ENCODE measurements around the gene ARHGAP10. TPM values are rescaled to one million over a fixed set of nuclear protein-coding genes. Genes with fewer than 3 reads are reported as not detected.

The ARHGAP10 gene
- total RNA-seq, 4 donors from 2014 or later, result 131 to 217 (median 206) TPM

DNA sequence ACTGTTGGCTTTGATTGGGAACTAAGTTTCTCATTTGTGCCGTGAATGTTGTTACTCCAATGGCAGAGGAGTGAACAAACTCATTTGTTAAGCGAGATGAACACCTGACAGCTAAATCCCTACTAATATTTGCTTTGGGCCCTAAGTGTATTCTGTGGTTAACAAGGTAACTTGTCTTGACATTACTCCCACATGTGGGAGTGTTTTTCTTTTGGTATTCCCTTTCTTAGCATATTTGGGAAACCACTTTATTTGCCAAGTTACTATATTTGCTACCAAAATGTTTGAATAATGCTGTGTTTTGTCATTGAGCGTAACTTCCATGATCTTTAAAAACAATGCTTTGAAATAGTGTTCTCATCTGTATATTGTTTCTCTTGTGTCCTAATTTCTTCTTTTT lies 82.5 kb downstream of the ARHGAP10 start:
- Histone ChIP-seq H3K27ac (peak overlapping the region in 2 of 4 donors; percentile 73 to 80), H3K4me3 (no peak overlapping the region), H3K27me3 (no peaks in the 10 kb centered on the region), H3K9me3 (no peaks in the 10 kb centered on the region), H3K4me1 (peaks cover 3 to 95% (median 33%) of the 10 kb centered on the region in 4 donors), H3K36me3 (no peaks in the 10 kb centered on the region)
- 68 to 69% methylated on average over 3 of the region's 3 CpGs for WGBS, 2 donors
- TF ChIP-seq EP300 (IDR thresholded peaks at IDR 0.05), result no peak
- TF ChIP-seq CTCF (IDR thresholded peaks at IDR 0.05), result no peak
- TF ChIP-seq POLR2A (IDR thresholded peaks at IDR 0.05), result no peak
- DNase-seq (ENCODE audit: low spot score in 2 of 2), result no peak

DNA sequence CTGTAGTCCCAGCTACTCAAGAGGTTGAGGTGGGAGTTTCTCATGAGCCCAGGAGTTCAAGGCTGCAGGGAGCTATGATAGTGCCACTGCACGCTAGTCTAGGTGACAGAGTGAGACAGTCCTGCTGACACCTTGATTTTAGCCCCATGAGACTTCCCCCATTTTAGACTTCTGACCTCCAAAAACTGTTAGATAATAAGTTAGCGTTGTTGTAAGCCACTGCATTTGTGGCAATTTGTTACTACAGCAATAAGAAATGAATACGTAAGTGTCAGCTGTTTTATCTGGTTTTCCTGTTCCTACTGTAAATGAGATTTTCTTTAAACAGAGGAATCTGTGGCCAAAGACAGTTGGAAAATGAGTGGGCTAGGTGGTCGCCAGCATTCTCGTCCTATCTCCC lies 83.9 kb downstream of the ARHGAP10 start:
- 84 to 90% methylated on average over 5 of the region's 5 CpGs for WGBS, 2 donors
- Histone ChIP-seq H3K9me3 (no peaks in the 10 kb centered on the region), H3K27me3 (no peaks in the 10 kb centered on the region), H3K4me1 (peaks cover 1 to 84% (median 33%) of the 10 kb centered on the region in 4 donors), H3K4me3 (no peak overlapping the region), H3K36me3 (no peaks in the 10 kb centered on the region), H3K27ac (peak overlapping the region; percentile 8 to 80 (median 62))
- no peak for DNase-seq (ENCODE audit: low spot score in 2 of 2)
- TF ChIP-seq POLR2A (IDR thresholded peaks at IDR 0.05) (no peak), EP300 (IDR thresholded peaks at IDR 0.05) (no peak)

DNA sequence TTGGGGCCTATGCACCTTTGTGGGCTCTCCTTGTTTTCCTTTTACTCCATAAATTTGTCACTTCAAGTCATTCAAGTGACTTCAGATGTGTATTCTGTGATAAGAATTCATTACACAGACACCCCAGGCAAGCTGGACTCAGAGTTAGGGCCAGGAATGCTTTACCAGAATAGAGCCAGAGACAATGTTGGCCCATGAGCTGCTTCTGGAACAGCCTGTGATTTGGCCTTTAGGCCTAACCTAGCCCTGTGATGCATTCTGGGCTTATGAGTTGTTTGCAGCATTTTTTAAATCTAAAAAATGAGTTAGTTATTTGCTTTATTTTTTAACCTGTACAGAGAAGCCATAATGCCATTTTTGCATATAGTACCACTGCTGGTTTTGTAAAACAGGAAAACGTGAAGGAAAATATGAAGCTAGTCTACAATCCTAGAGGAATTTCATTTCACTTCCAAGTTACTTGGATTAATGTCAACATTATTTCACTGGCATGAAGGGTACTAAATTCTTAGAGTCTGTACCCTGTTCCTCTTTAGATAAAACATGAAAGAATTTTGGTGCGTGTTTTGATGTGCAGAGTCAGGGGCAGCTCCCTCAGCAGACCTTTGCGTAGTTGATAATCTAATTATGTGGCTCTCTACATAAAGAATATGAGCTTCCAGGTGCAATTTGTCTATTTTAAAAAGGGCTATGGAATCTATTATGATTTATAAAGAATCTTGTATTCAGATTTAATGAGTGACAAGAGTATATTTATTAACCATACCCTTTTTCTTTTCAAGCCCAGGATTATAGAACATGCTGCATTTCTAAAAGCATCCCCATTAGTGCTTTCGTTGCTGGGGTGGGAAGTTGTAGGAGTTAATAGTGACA lies 84.7 kb downstream of the ARHGAP10 start:
- Histone ChIP-seq H3K9me3 (no peaks in the 10 kb centered on the region), H3K4me3 (no peak overlapping the region), H3K4me1 (peaks cover 0 to 84% (median 39%) of the 10 kb centered on the region in 4 donors), H3K27ac (peak overlapping the region; percentile 8 to 80 (median 62)), H3K27me3 (no peaks in the 10 kb centered on the region), H3K36me3 (no peaks in the 10 kb centered on the region)
- WGBS, 2 donors, result 53 to 58% methylated on average over 4 of the region's 4 CpGs
- DNase-seq (ENCODE audit: low spot score in 2 of 2), result no peak
- TF ChIP-seq CTCF (IDR thresholded peaks at IDR 0.05) (no peak), POLR2A (IDR thresholded peaks at IDR 0.05) (no peak), EP300 (IDR thresholded peaks at IDR 0.05) (peak in 1 of 2 donors; percentile 63)

DNA sequence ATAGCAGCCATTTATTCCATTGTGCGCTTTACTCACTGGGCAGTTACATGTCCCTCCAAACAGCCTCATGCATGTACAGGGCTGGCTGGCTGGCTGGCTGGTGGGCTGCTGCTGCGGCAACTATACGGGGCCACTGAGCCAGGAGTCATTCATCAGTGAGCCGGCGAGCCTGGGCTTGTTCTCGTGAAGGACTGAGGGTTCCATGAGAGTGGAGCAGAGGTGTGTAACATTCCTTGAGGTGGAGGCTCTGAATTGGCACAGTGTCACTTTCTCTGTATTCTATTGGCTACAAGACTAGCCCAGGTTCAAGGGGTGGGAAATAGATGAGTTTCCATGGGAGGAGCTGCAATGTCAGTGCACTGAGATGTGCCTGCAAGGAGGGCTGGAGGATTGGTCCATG lies 89.1 kb downstream of the ARHGAP10 start:
- Histone ChIP-seq H3K4me3 (no peak overlapping the region), H3K27me3 (no peaks in the 10 kb centered on the region), H3K4me1 (peaks cover 0 to 71% (median 25%) of the 10 kb centered on the region in 4 donors), H3K27ac (peak overlapping the region in 2 of 4 donors; percentile 45 to 77), H3K36me3 (peaks cover 0 to 29% (median 0%) of the 10 kb centered on the region in 3 donors), H3K9me3 (no peaks in the 10 kb centered on the region)
- no peak for TF ChIP-seq POLR2A (IDR thresholded peaks at IDR 0.05)
- DNase-seq (ENCODE audit: low spot score in 2 of 2), result no peak
- 90 to 95% methylated on average over 6 of the region's 6 CpGs for WGBS, 2 donors

DNA sequence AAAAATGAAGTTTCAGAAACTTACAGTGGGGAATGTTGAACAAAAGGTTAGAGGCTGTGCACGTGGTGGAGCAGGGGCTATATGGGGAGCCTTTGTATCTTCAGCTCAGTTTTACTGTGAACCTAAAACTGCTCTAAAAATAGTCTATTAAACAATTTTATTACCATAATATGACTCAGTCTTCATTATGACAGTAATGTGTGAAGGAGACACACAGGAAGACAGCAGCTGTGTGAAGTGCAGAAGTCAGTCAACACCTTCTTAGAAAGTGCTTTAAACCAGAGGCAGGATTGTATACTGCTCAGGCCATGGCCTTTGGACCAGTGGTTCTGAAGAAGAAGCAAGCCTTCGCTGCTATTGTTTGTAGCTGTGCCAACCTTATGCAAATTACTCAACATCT lies 89.7 kb downstream of the ARHGAP10 start:
- Histone ChIP-seq H3K9me3 (no peaks in the 10 kb centered on the region), H3K27me3 (no peaks in the 10 kb centered on the region), H3K27ac (peak overlapping the region in 2 of 4 donors; percentile 76 to 77), H3K4me3 (no peak overlapping the region), H3K36me3 (peaks cover 0 to 34% (median 0%) of the 10 kb centered on the region in 3 donors), H3K4me1 (peaks cover 0 to 71% (median 24%) of the 10 kb centered on the region in 4 donors)
- TF ChIP-seq CTCF (IDR thresholded peaks at IDR 0.05) (no peak), EP300 (IDR thresholded peaks at IDR 0.05) (no peak), POLR2A (IDR thresholded peaks at IDR 0.05) (no peak)
- no peak for DNase-seq (ENCODE audit: low spot score in 2 of 2)
- 24 to 32% methylated on average over 2 of the region's 2 CpGs for WGBS, 2 donors

- Histone ChIP-seq H3K27me3 (no peaks in the 10 kb centered on the region), H3K9me3 (no peaks in the 10 kb centered on the region), H3K27ac (peak overlapping the region in 3 of 4 donors; percentile 16 to 77 (median 76)), H3K4me3 (no peak overlapping the region), H3K4me1 (peaks cover 0 to 71% (median 21%) of the 10 kb centered on the region in 4 donors), H3K36me3 (peaks cover 0 to 34% (median 0%) of the 10 kb centered on the region in 3 donors)
- peak; percentile 94 to 98 for DNase-seq (ENCODE audit: low spot score in 2 of 2)
- peak; percentile 61 to 96 for TF ChIP-seq EP300 (IDR thresholded peaks at IDR 0.05)
- no peak for TF ChIP-seq CTCF (IDR thresholded peaks at IDR 0.05)
- peak in 1 of 2 donors; percentile 24 for TF ChIP-seq POLR2A (IDR thresholded peaks at IDR 0.05)
These were observed 90.2 kb downstream of the ARHGAP10 start for GRCh38 chr4:147822128-147822527.
